ENCODE data around the gene BACE1. TPM values are rescaled to one million over a fixed set of nuclear protein-coding genes. Genes with fewer than 3 reads are reported as not detected.
"Not testable (repeated sequence)": the region's sequence is repeated elsewhere in the genome, so short reads cannot be mapped to it uniquely, and the experiment has no call there.

The BACE1 gene
- total and polyA plus RNA-seq, 2 experiments from 2014 or later = 2.4 to 7.2 TPM

DNA sequence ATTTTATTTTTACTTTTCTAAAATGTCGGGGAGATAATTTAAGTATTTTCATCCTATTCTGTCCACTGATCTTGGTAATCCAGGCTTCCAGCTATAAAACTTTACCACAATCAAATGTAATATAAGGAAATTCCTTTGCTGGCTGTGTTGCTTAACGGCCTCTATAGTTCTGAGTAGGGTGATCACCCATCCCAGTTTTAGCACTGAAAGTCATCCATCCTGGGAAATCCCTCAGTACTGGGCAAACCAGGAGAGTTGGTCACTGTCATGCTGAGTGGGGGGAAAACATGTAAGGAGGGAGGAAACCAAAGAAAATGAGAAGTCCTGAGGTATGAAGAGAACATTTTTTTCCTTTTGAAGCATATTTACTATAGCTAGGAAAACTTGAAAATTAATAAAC is 37.7 kb downstream of the BACE1 start (continued):
- no peak for TF ChIP-seq POLR2AphosphoS5 (IDR thresholded peaks at IDR 0.05; ENCODE audit: low read depth)
- no peak for TF ChIP-seq EZH2 (IDR thresholded peaks at IDR 0.05; ENCODE audit: low read depth, unreplicated experiment)
- TF ChIP-seq ETS1 (IDR thresholded peaks at IDR 0.05) = no peak
- TF ChIP-seq CREB1 (CRISPR knock-in tag; IDR thresholded peaks at IDR 0.05; ENCODE audit: low read depth) = no peak
- TF ChIP-seq, protein P1, sequence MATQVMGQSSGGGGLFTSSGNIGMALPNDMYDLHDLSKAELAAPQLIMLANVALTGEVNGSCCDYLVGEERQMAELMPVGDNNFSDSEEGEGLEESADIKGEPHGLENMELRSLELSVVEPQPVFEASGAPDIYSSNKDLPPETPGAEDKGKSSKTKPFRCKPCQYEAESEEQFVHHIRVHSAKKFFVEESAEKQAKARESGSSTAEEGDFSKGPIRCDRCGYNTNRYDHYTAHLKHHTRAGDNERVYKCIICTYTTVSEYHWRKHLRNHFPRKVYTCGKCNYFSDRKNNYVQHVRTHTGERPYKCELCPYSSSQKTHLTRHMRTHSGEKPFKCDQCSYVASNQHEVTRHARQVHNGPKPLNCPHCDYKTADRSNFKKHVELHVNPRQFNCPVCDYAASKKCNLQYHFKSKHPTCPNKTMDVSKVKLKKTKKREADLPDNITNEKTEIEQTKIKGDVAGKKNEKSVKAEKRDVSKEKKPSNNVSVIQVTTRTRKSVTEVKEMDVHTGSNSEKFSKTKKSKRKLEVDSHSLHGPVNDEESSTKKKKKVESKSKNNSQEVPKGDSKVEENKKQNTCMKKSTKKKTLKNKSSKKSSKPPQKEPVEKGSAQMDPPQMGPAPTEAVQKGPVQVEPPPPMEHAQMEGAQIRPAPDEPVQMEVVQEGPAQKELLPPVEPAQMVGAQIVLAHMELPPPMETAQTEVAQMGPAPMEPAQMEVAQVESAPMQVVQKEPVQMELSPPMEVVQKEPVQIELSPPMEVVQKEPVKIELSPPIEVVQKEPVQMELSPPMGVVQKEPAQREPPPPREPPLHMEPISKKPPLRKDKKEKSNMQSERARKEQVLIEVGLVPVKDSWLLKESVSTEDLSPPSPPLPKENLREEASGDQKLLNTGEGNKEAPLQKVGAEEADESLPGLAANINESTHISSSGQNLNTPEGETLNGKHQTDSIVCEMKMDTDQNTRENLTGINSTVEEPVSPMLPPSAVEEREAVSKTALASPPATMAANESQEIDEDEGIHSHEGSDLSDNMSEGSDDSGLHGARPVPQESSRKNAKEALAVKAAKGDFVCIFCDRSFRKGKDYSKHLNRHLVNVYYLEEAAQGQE (IDR thresholded peaks at IDR 0.05; ENCODE audit: unreplicated experiment) = no peak
- TF ChIP-seq JUNB (IDR thresholded peaks at IDR 0.05; ENCODE audit: unreplicated experiment) = no peak
- TF ChIP-seq ZNF331 (CRISPR knock-in tag; IDR thresholded peaks at IDR 0.05; ENCODE audit: low read depth) = no peak
- TF ChIP-seq NANOG (IDR thresholded peaks at IDR 0.05; ENCODE audit: borderline replicate concordance) = no peak
- no peak for TF ChIP-seq CTCF (conservative IDR thresholded peaks at IDR 0.05; ENCODE audit: low read depth in 2 of 2)

DNA sequence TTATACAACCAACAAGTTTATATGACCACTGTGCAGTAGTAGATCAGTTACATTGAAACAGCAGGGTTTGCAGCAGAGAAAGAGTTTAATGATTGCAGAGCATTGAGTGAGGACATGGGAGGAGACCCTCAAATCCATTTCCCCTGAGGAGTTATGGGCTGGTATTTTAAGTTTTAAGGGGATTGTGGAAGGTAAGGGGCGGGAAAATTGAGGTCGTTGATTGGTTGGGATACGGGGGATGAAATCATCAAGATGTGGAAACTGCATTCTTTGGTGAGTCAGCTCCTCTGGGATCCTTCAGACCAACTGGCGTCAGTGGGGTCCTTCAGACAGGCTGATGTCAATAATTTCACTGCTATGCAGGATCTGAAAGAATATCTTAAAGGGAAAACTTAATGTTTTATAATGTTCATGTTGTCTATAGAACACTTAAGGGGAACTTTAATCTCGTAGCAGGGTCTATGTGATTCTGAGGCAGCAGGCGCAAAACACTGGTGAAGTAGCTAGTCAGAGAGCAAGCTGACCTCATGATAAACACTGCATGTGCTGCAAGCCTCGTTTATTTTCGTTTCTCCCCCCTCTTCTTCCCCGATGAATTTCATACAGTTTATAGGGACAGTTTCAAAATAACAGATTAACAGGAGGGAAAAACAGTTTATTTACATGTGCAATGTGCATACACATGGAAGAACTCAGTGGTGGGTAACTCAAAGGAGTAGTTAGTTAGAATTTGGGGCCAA is 42.3 kb downstream of the BACE1 start:
- Mint-ChIP-seq H3K36me3 (ENCODE audit: low read depth) (peaks cover 3% of the 10 kb centered on the region; the same call in 1 of the 3 replicates), H3K4me3 (no peak overlapping the region)

GRCh38 chr11:117272175-117272574 is 43.9 kb downstream of the BACE1 start:
- not testable (repeated sequence) for H3K4me3 ChIP-seq; H3K27ac Mint-ChIP-seq; H3K27me3 Mint-ChIP-seq (ENCODE audit: insufficient read depth, low read depth, poor library complexity); H3K9me2 ChIP-seq (ENCODE audit: insufficient read depth); H2AFZ ChIP-seq; H3F3A ChIP-seq (replicated peaks; ENCODE audit: low read depth); H3K9me3 Mint-ChIP-seq; ATAC-seq; H3K36me3 Mint-ChIP-seq (ENCODE audit: low read depth); H3K36me3 ChIP-seq (ENCODE audit: insufficient read depth); H3K4me1 ChIP-seq (ENCODE audit: insufficient read depth); H3K4me1 Mint-ChIP-seq; H3K4me2 ChIP-seq; H3K4me3 Mint-ChIP-seq; H3K27ac ChIP-seq (ENCODE audit: low read depth); H3K27me3 ChIP-seq (ENCODE audit: insufficient read depth); H3K79me2 ChIP-seq (replicated peaks; ENCODE audit: insufficient read depth); DNase-seq (ENCODE audit: low spot score)
- H4K20me1 ChIP-seq (replicated peaks; ENCODE audit: insufficient read depth) = peaks cover 18% of the 10 kb centered on the region; the same call in 1 of the 2 replicates

More for the DNA sequence above, 42.3 kb downstream of the BACE1 start:
- H2AFZ ChIP-seq = no peak overlapping the region
- peaks cover 11% of the 10 kb centered on the region; the same call in 1 of the 2 replicates for H4K20me1 ChIP-seq (replicated peaks; ENCODE audit: insufficient read depth)
- Mint-ChIP-seq H3K4me1 (peaks cover 7% of the 10 kb centered on the region), H3K9me3 (no peaks in the 10 kb centered on the region), H3K27ac (peak overlapping the region; percentile 77), H3K27me3 (ENCODE audit: insufficient read depth, low read depth, poor library complexity) (no peaks in the 10 kb centered on the region)
- ATAC-seq (peak; percentile 65; the same call in 2 of the 3 replicates), DNase-seq (ENCODE audit: low spot score) (peak; percentile 59)
- no peaks in the 10 kb centered on the region for H3K4me1 ChIP-seq (ENCODE audit: insufficient read depth)
- TF ChIP-seq EZH2 (IDR thresholded peaks at IDR 0.05; ENCODE audit: low read depth, unreplicated experiment) = no peak
- 0 out of 2 replicates have a peak, but pooled peaks have one; percentile 15 for TF ChIP-seq CREB1 (CRISPR knock-in tag; IDR thresholded peaks at IDR 0.05; ENCODE audit: low read depth)
- H3K27ac ChIP-seq (ENCODE audit: low read depth) = no peak overlapping the region
- peaks cover under 1% of the 10 kb centered on the region; the same call in 1 of the 2 replicates for H3K27me3 ChIP-seq (ENCODE audit: insufficient read depth)
- no peaks in the 10 kb centered on the region for H3F3A ChIP-seq (replicated peaks; ENCODE audit: low read depth)
- no peaks in the 10 kb centered on the region for H3K36me3 ChIP-seq (ENCODE audit: insufficient read depth)
- H3K4me2 ChIP-seq = no peak overlapping the region
- no peak overlapping the region for H3K4me3 ChIP-seq
- H3K79me2 ChIP-seq (replicated peaks; ENCODE audit: insufficient read depth) = no peaks in the 10 kb centered on the region
- no peaks in the 10 kb centered on the region for H3K9me2 ChIP-seq (ENCODE audit: insufficient read depth)

Measured in GM23338 (cell line).